HG03460 (cell line): ENCODE measurements around the gene ENPEP.
"Not testable (repeated sequence)": the region's sequence is repeated elsewhere in the genome, so short reads cannot be mapped to it uniquely, and the experiment has no call there.

Experiments used
- ATAC-seq: cut with Tn5 transposase; IDR thresholded peaks from one replicate; pipeline ENCODE4 v1.9.1; 2021; ENCODE audit not compliant: unreplicated experiment

The ENPEP gene

DNA sequence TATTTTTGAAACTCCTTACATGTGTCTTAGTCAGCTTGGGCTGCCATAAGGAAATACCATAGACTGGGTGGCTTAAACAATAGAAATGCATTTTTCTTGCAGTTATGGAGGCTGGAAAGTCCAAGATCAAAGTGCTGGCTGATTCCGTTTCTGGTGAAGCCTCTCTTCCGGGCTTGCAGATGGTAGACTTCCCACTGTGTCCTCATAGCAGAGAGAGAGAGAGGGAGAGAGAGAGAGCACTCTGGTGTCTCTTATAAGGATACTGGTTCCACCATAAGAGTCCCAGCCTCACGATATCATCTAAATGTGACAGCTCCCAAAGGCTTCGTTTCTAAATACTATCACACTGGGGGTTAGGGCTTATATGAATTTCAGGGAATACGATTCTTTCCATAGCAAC lies 39.7 kb downstream of the ENPEP start:
- no peak for ATAC-seq

DNA sequence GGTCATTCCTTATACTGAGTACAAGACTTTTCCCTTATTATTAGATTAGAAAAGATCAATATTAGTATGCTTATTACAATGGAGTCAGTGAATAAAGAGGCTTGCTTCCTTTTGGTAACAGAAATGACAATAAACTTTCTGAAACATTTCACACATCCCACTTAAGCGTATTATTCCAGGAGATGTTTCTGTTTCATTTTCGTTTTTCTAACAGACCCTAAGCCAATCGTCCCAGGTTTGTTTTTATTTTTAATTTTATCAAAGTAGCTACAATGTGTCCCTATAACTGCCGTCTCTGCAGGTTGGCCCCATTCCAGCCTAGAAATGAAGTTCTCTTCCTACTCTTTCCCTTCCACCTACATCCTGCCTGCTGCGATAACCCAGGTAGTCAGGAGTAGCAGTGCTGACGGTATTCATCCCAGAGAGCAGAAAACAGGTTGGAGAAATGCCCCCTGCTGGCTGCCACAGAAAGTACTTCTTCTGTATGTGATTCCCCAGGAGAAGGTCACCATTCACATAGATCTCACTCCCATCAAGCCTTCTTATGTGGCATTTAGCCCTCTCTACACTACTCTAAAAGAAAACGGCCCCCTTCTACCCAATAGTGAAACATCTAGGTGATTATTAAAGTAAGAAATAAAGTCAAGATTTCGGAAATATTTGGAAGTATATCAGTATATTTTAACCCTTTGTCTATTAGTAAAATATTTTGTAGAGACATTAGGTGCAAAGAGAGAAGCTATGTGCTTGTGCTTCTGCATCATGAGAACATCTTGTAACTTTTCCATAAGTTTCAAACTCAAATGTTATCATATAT lies 40.4 kb downstream of the ENPEP start:
- ATAC-seq: peak; percentile 95

DNA sequence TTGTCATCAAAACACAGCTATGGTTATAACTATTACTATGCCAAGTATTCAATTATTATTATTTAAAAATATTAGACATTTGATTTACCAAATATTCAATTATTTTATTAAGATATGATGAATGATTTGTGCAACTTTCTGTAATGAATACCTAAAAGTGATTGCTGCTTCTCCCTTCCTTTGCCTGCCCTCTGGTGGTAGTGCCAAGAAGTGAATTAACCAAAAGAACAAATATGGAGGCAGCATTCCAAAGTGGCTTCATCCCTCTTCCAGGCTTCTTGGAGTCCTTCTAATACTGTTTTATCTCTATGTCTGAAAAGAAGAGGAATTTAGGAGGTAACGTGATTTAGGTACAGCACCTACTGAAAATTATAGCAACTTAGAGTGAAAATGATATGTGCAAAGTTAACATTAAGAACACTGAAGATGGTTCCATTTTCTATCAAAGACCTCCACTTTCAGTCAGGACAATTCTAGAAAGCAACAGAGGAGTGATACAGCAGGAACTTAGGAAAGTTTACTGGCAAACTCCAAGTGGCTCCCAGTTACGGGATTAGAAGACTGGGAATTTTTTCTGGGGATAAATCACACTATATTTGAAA lies 43.0 kb downstream of the ENPEP start:
- ATAC-seq: no peak

GRCh38 chr4:110520886-110521285 lies 44.9 kb downstream of the ENPEP start:
- ATAC-seq: no peak

DNA sequence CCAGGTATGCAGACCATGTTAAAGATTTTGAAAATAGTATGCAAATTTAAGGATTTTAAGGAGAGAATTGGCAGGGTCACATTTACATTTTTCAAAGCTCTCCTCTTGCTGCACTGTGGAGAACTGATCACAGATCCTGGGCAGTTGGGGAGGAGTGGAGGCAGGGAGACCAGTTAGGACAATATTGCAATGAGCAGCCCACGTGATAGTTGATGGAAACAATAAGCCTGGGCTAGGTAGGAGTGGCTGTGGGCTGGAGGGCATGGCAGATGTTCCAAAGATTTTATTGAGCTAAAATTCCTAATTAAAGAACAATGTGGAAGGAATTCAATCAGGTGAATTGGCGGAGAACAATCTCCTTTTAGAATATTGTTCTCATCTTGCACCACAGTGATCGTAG lies 50.6 kb downstream of the ENPEP start:
- ATAC-seq: no peak

DNA sequence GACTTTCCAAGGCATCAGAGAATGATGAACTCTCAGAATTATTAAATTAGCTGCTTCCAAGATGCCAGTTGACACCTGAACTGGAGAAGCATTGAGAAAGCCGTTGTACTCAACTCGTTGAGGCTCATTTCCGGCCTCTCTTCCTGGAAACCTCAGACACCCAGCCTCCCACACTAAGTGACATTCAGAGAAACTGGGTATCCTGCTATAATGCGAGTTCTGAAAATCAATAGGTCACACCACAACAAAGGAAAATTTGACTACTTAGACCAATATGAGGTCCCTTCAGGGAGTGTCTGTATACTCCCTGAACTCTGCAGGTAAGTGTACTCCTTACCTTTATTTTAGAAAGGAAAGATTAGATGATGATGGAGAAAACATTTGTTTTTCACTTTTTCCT lies 51.2 kb downstream of the ENPEP start:
- no peak for ATAC-seq

GRCh38 chr4:110532901-110533589 lies 57.1 kb downstream of the ENPEP start:
- no peak for ATAC-seq

GRCh38 chr4:110533590-110533910 lies 57.6 kb downstream of the ENPEP start:
- no peak for ATAC-seq

DNA sequence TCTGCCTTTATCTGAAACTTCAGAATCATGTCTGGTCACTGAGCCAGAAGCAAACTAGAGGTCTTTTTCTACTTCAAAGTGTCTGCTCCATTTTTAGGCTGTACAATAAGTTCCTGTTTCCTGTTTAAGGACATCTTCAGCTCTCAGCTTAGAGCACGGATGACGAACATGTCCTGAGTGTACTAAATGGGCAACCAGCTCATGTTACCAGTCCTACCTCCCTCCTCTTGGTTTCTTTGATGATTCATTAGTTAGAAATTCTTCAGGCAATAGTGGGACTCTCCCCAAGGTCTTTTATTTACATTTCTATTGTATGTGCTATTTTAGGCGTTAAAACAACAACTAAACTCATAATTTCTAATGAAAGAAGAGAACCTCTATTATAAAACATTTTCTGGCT lies 58.0 kb downstream of the ENPEP start:
- ATAC-seq: no peak

DNA sequence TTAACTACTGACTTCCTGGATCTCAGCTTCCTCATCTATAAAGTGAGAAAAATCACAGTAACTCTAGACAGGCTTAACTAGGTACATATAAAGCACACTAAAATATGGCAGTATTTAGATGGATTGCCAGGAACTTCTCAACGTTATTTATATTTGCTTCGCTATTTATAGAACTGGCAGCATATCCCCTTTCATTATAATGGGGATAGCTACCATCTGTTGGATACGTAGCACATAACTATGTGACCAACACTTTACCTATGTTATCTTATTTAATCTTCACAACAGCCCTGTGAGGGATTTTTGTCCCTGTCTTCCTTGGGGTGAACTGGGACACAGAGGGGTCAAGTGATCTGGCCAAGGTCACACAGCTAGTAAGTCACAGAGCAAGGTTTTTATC lies 64.6 kb downstream of the ENPEP start:
- no peak for ATAC-seq

DNA sequence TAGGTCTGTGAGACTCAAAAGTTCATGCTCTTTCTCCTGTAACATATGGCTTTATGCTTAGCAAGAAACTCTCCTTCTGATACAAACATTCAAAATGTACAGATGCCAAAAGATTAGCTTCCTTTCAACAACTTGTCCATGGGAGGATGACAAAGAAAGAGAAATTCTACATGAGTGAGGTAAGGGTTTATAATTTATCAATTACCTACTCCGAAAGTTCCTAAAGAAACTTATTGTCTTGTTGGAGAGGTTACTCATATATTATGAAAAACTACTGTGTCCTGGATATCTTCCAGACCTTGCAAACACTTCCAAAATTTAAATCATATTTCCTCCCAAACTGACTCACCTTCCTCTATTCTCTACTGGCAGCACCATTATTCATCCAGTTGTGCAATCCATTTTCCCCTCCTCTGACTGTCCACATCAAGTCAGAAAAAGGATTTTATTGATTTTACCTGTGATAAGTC lies 65.1 kb downstream of the ENPEP start:
- no peak for ATAC-seq

DNA sequence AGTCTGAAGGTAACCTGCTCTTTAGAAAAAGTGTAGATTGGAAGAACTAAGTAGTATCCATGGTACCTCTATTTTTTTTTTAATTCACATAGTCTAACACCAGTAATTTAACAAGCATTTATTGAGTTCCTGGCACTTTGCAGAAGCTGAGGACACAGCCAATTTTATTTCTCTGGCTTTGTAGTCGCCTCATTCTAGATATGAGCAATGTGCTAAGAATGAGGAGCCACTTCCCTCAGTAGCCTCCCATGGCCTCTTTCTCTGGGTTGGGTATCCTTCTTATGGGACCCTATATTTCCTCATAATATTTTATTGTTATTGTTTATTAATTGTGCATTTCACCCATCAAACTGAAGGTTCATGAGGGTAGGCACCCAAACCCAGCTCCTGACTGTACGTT lies 67.6 kb downstream of the ENPEP start:
- ATAC-seq: no peak

GRCh38 chr4:110544594-110544993 lies 68.6 kb downstream of the ENPEP start:
- ATAC-seq: no peak

- no peak for ATAC-seq
These were observed 74.3 kb downstream of the ENPEP start for GRCh38 chr4:110550260-110550659.

GRCh38 chr4:110553197-110553596 lies 77.2 kb downstream of the ENPEP start:
- no peak for ATAC-seq

- no peak for ATAC-seq
These were observed 91.3 kb downstream of the ENPEP start for GRCh38 chr4:110567214-110567613.

DNA sequence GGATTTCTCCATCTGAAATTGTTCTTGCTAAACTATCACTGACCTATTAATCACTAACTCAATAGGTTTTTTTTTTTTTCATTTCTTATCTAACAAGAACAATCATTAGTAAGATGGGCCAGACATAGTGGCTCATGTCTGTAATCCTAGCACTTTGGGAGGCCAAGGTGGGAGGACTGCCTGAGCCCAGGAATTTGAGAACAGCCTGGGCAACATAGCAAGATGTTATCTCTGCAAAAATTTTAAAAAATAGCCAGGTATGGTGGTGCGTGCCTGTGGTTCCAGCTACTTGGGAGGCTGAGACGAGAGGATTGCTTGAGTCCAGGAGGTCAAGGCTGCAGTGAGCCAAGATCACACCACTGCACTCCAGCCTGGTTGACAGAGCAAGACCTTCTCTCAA lies 100.7 kb downstream of the ENPEP start:
- not testable (repeated sequence) for ATAC-seq

DNA sequence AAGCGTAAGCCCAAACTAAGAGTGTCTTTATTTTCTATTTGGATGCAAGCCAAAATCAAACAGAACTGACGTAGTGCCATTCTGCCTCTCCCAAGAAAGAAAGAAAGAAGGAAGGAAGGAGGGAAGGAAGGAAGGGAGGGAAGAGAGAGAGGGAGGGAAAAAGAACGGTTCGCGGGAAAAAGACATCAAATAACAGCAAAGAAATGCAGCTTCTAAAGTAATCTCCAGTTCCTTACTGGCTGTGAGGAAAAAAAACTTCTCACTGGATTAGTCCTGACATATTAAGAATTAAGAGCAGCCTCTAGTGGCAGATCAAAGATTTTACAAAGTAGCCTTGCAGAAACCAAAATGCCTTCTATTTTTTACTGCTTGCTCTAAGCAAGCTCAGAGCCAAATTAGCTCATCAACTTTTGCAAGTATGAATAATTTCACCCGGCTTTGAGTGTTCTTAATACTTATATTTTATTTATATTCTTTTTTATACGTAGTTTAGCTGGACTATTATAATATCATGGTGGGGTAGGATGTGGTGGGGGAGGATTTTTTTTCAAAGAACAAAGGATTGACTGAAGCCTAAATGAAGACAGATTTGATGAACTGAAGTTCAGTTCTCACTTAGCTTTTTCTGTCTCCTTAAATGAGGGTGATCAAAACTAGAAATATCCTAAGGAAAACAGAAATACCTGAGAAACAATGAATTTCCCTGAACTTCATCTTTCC lies 110.3 kb downstream of the ENPEP start:
- no peak for ATAC-seq

- ATAC-seq: no peak
These were observed 111.8 kb downstream of the ENPEP start for GRCh38 chr4:110587666-110588285.

GRCh38 chr4:110589297-110589696 lies 113.3 kb downstream of the ENPEP start:
- ATAC-seq: no peak

GRCh38 chr4:110595583-110595982 lies 119.6 kb downstream of the ENPEP start:
- no peak for ATAC-seq
